Suprapubic skin (tissue), 4 donors: ENCODE results near the gene PNPT1. TPM values are rescaled to one million over a fixed set of nuclear protein-coding genes. Genes with fewer than 3 reads are reported as not detected.

Experiments used
- DNase-seq, 2 donors: peaks; one replicate each; pipeline ENCODE4 v3.0.0-alpha.2; 2019; ENCODE audit warnings: low spot score in 2 of 2
- H3K27ac ChIP-seq: fragments of 200-600 bp; sonication (generic); one replicate; pipeline ENCODE4 v1.5.1; 2019
- H3K27me3 ChIP-seq: fragments of 200-600 bp; sonication (generic); one replicate; pipeline ENCODE4 v1.5.1; 2019
- H3K36me3 ChIP-seq: fragments of 200-600 bp; sonication (generic); one replicate; pipeline ENCODE4 v1.5.1; 2019
- H3K4me1 ChIP-seq: fragments of 200-600 bp; sonication (generic); one replicate; pipeline ENCODE4 v1.5.1; 2019
- H3K4me3 ChIP-seq: fragments of 200-600 bp; sonication (generic); one replicate; pipeline ENCODE4 v1.5.1; 2019; ENCODE audit warnings: mild to moderate bottlenecking
- H3K9me3 ChIP-seq: fragments of 200-600 bp; sonication (generic); one replicate; pipeline ENCODE4 v1.5.1; 2019
- CTCF ChIP-seq, 2 donors: fragments of 200-600 bp in 1 of 2; fragments of 450-650 bp in 1 of 2; sonication (generic) in 1 of 2; IDR thresholded peaks; one replicate each; pipeline ENCODE4 v1.5.1; 2016 to 2019; ENCODE audit warnings: antibody characterized with exemption in 2 of 2, mild to moderate bottlenecking in 1 of 2, moderate library complexity in 1 of 2
- EP300 ChIP-seq: sonication (generic); formaldehyde crosslinking; IDR thresholded peaks from one replicate; pipeline ENCODE4 v1.6.1; 2017; ENCODE audit warnings: antibody characterized with exemption
- POLR2A ChIP-seq, 2 donors: fragments of 450-650 bp; IDR thresholded peaks; one replicate each; pipeline ENCODE4 v1.6.1; 2017; ENCODE audit warnings: antibody characterized with exemption in 2 of 2, mild to moderate bottlenecking in 2 of 2, moderate library complexity in 2 of 2
- POLR2AphosphoS5 ChIP-seq, 3 donors: sonication (generic); formaldehyde crosslinking; IDR thresholded peaks; one replicate each; pipeline ENCODE4 v1.6.1; 2017; ENCODE audit warnings: antibody characterized with exemption in 3 of 3
- WGBS: methylation state at CpG from one replicate; pipeline ENCODE4 v1.1.5; 2018; 5-methylcytosine and 5-hydroxymethylcytosine counted together
- total RNA-seq, 4 donors: library from RNA; depleted of rRNA; stranded (reverse); fragments of >200 nt; gene quantifications; one replicate each; pipeline ENCODE4 v1.1.0, GENCODE V29; 2016

Gene PNPT1
- total RNA-seq, 4 donors from 2014 or later: 8.4 to 12.4 (median 10.9) TPM

- no peak for DNase-seq
- no peaks in the 10 kb centered on the region for H3K27me3 ChIP-seq
- no peak overlapping the region for H3K4me3 ChIP-seq
- TF ChIP-seq POLR2AphosphoS5 (IDR thresholded peaks at IDR 0.05): no peak
- no peak for TF ChIP-seq POLR2A (IDR thresholded peaks at IDR 0.05)
- TF ChIP-seq CTCF (IDR thresholded peaks at IDR 0.05): no peak
- no peak for TF ChIP-seq EP300
- no peaks in the 10 kb centered on the region for H3K4me1 ChIP-seq
- H3K9me3 ChIP-seq: no peaks in the 10 kb centered on the region
- 100% methylated on average over 1 of the region's 1 CpG for WGBS
- peaks cover 47% of the 10 kb centered on the region for H3K36me3 ChIP-seq
- H3K27ac ChIP-seq: no peak overlapping the region
These were observed 44.4 kb downstream of the PNPT1 start for GRCh38 chr2:55649211-55649610.

- no peaks in the 10 kb centered on the region for H3K4me1 ChIP-seq
- no peak overlapping the region for H3K4me3 ChIP-seq
- WGBS: 93% methylated on average over 3 of the region's 3 CpGs
- H3K27me3 ChIP-seq: no peaks in the 10 kb centered on the region
- no peaks in the 10 kb centered on the region for H3K9me3 ChIP-seq
- DNase-seq: no peak
- peaks cover 67% of the 10 kb centered on the region for H3K36me3 ChIP-seq
- no peak for TF ChIP-seq POLR2AphosphoS5 (IDR thresholded peaks at IDR 0.05)
- no peak for TF ChIP-seq POLR2A (IDR thresholded peaks at IDR 0.05)
- TF ChIP-seq CTCF (IDR thresholded peaks at IDR 0.05): no peak
- TF ChIP-seq EP300: no peak
- no peak overlapping the region for H3K27ac ChIP-seq
These were observed 56.8 kb downstream of the PNPT1 start for GRCh38 chr2:55636831-55637230.

GRCh38 chr2:55628931-55629330, 64.7 kb downstream of the PNPT1 start:
- no peak for DNase-seq
- no peaks in the 10 kb centered on the region for H3K9me3 ChIP-seq
- H3K4me3 ChIP-seq: no peak overlapping the region
- no peak overlapping the region for H3K27ac ChIP-seq
- H3K4me1 ChIP-seq: no peaks in the 10 kb centered on the region
- TF ChIP-seq EP300 (no peak), CTCF (IDR thresholded peaks at IDR 0.05) (no peak), POLR2AphosphoS5 (IDR thresholded peaks at IDR 0.05) (no peak), POLR2A (IDR thresholded peaks at IDR 0.05) (no peak)
- H3K27me3 ChIP-seq: no peaks in the 10 kb centered on the region
- 92% methylated on average over 2 of the region's 2 CpGs for WGBS
- H3K36me3 ChIP-seq: peaks cover 9% of the 10 kb centered on the region

GRCh38 chr2:55627915-55628314, 65.7 kb downstream of the PNPT1 start:
- Histone ChIP-seq H3K9me3 (no peaks in the 10 kb centered on the region), H3K36me3 (peaks cover 4% of the 10 kb centered on the region), H3K27ac (no peak overlapping the region), H3K4me3 (no peak overlapping the region), H3K27me3 (no peaks in the 10 kb centered on the region), H3K4me1 (no peaks in the 10 kb centered on the region)
- WGBS: 87% methylated on average over 1 of the region's 1 CpG
- no peak for TF ChIP-seq EP300
- TF ChIP-seq CTCF (IDR thresholded peaks at IDR 0.05): no peak
- TF ChIP-seq POLR2AphosphoS5 (IDR thresholded peaks at IDR 0.05): no peak
- no peak for TF ChIP-seq POLR2A (IDR thresholded peaks at IDR 0.05)
- DNase-seq: no peak

GRCh38 chr2:55621802-55622201, 71.8 kb downstream of the PNPT1 start:
- peaks cover 24% of the 10 kb centered on the region for H3K4me1 ChIP-seq
- no peaks in the 10 kb centered on the region for H3K27me3 ChIP-seq
- WGBS: 96% methylated on average over 7 of the region's 7 CpGs
- H3K27ac ChIP-seq: no peak overlapping the region
- H3K9me3 ChIP-seq: no peaks in the 10 kb centered on the region
- H3K36me3 ChIP-seq: peaks cover 3% of the 10 kb centered on the region
- no peak overlapping the region for H3K4me3 ChIP-seq
- no peak for DNase-seq
- no peak for TF ChIP-seq POLR2A (IDR thresholded peaks at IDR 0.05)
- TF ChIP-seq CTCF (IDR thresholded peaks at IDR 0.05): no peak
- no peak for TF ChIP-seq EP300
- no peak for TF ChIP-seq POLR2AphosphoS5 (IDR thresholded peaks at IDR 0.05)
